Activated CD8-positive, alpha-beta memory T cell treated with anti-CD3 and anti-CD28 coated beads, Interleukin-2, amount 10 ng/mL, durations not matched to agents 7 days and 5 days (primary cell): ENCODE measurements around the gene VEZF1. TPM values are rescaled to one million over a fixed set of nuclear protein-coding genes. Genes with fewer than 3 reads are reported as not detected.
"Not testable (repeated sequence)": the region's sequence is repeated elsewhere in the genome, so short reads cannot be mapped to it uniquely, and the experiment has no call there.

Experiments
- ATAC-seq: fragments of 150-1000 bp; cut with Tn5 transposase; one replicate; pipeline ENCODE4 v1.10.0; 2021; ENCODE audit warnings: moderate library complexity
- CTCF ChIA-PET: fragments of 350-600 bp; sonication (Branson Sonifier 250); formaldehyde crosslinking; loops from one replicate; lab custom pipeline; 2021; ENCODE audit warnings: antibody characterized with exemption; lab: Charles Lee
- DNase-seq: peaks from one replicate; pipeline ENCODE4 v3.0.0-alpha.2; 2020
- H3K27ac Mint-ChIP-seq: one replicate; pipeline ENCODE4 v1.8.0; 2021; ENCODE audit warnings: mild to moderate bottlenecking, mixed read lengths
- H3K27me3 Mint-ChIP-seq: one replicate; pipeline ENCODE4 v1.8.0; 2021; ENCODE audit warnings: mixed read lengths
- H3K36me3 Mint-ChIP-seq: one replicate; pipeline ENCODE4 v1.8.0; 2021; ENCODE audit warnings: mild to moderate bottlenecking, mixed read lengths
- H3K4me1 Mint-ChIP-seq: one replicate; pipeline ENCODE4 v1.8.0; 2021; ENCODE audit warnings: mixed read lengths
- H3K4me3 Mint-ChIP-seq: one replicate; pipeline ENCODE4 v1.8.0; 2021; ENCODE audit warnings: mild to moderate bottlenecking, moderate library complexity, mixed read lengths
- H3K9me3 Mint-ChIP-seq: one replicate; pipeline ENCODE4 v1.8.0; 2022; ENCODE audit warnings: low read depth, mixed read lengths
- total RNA-seq, 2 experiments: library from RNA; stranded (reverse); gene quantifications; one replicate each; pipeline ENCODE4 v1.2.3, GENCODE V29; 2021

VEZF1 gene
- total RNA-seq, 2 experiments from 2014 or later, result 33.2 to 37.6 TPM

DNA sequence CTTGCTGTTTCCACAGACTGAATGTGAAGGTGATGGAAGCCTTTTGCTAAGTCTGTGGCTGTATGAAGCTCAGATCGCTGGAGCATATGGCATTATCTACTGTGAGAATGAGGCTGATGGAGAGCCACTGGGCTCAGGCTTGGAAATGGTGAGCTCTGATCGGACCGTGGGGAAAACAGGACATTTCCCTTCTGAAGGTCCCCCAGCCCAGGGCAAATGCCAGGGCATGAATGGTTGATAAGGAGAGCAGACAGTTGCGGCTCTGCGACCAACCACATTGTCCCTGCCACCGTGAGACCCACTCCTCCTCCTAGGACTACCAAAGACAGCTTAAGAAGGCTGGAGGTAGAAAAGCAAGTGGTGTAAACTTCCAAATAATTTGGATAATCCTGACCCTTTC is 28.1 kb downstream of the VEZF1 start:
- peak; percentile 23 for DNase-seq
- ATAC-seq, result no peak
- Mint-ChIP-seq H3K9me3 (no peaks in the 10 kb centered on the region), H3K4me1 (peaks cover 18% of the 10 kb centered on the region), H3K36me3 (no peaks in the 10 kb centered on the region), H3K27me3 (peaks cover 57% of the 10 kb centered on the region), H3K4me3 (no peak overlapping the region), H3K27ac (no peak overlapping the region)
- CTCF ChIA-PET, result interaction anchor here (1.3 to 2.3 kb wide), 2 partner anchors 16 to 34 kb away, joined by 3 to 5 read pairs; no protein-coding TSS in a partner anchor

DNA sequence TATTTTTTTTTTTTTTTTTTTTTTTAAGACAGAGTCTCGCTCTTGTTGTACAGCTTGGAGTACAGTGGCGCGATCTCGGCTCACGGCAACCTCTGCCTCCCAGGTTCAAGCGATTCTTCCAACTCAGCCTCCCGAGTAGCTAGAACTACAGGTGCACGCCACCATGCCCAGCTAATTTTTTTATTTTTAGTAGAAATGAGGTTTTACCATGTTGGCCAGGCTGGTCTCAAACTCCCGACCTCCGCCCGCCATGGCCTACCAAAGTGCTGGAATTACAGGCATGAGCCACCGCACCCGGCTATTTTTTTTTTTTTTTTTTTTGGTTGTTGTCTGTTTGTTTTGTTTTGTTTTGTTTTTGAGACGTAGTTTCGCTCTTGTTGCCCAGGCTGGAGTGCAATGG is 29.7 kb downstream of the VEZF1 start:
- H3K9me3 Mint-ChIP-seq, H3K27ac Mint-ChIP-seq, ATAC-seq, H3K4me3 Mint-ChIP-seq, DNase-seq, H3K36me3 Mint-ChIP-seq: not testable (repeated sequence)
- Mint-ChIP-seq H3K27me3 (peaks cover 61% of the 10 kb centered on the region), H3K4me1 (peaks cover 21% of the 10 kb centered on the region)
- CTCF ChIA-PET, result interaction anchor here (0.7 kb wide), 1 partner anchor 158 kb away, joined by 3 read pairs; no protein-coding TSS in a partner anchor

DNA sequence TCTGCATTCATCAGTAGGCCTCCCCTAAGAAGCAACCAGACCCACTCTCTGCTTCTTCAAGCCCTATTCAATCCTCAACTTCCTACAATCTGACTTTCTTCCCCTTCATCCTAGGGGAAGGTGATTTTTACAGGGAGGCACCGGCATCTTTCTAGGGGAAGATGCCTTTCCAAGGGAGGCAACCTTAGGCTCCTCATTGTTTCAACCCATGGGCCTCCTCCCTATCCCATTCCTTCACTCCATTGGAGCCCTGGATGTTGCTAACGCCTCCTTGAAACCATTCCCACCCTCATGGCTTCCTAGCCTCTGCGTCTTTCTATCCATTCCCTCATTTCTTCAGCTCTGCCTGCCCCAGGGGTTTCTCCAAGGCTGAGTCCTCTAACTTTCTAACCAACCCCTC is 30.2 kb downstream of the VEZF1 start:
- no peak for DNase-seq
- H3K36me3 Mint-ChIP-seq, result no peaks in the 10 kb centered on the region
- peaks cover 64% of the 10 kb centered on the region for H3K27me3 Mint-ChIP-seq
- no peak for ATAC-seq
- CTCF ChIA-PET, result no interaction called here
- no peak overlapping the region for H3K4me3 Mint-ChIP-seq
- H3K9me3 Mint-ChIP-seq, result no peaks in the 10 kb centered on the region
- H3K4me1 Mint-ChIP-seq, result peaks cover 21% of the 10 kb centered on the region
- no peak overlapping the region for H3K27ac Mint-ChIP-seq

DNA sequence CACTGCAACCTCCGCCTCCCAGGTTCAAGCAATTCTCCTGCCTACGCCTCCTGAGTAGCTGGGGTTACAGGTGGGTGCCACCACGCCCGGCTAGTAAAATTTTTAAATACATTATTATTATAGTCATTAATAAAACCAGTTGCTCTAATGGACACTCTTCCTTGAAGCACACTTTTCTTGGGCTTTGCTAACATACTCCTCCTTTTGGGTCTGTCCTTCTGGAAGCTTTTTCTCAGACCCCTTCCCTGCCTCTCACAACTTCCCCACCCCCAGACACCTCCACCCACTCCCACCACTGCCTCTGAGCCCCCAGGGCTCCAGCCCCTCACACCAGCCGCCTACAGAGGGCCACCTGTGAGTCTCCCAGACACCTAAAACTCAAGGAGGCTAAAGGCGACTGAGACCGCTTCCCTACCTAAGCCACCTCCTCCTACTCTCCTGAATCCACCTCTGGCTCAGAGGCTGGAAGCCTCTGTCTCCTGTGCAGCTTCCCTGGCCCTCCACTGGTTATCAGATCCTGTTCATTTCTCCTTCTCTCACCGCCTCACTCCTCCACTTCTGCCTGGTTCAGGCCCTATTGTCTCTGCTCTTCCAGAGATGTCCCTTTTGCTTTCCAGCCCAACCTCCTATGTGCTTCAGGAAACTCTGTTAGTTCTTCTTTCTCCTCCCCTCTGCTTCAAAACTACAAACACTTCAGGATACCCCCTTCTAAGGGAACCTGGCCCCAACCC is 30.8 kb downstream of the VEZF1 start:
- CTCF ChIA-PET, result interaction anchor here (1.1 to 2.8 kb wide), 3 partner anchors 16 to 64 kb away, joined by 3 to 13 read pairs (median 3); no protein-coding TSS in a partner anchor
- no peak for ATAC-seq
- Mint-ChIP-seq H3K36me3 (no peaks in the 10 kb centered on the region), H3K9me3 (no peaks in the 10 kb centered on the region), H3K4me3 (no peak overlapping the region), H3K27me3 (peaks cover 64% of the 10 kb centered on the region), H3K27ac (no peak overlapping the region), H3K4me1 (peaks cover 25% of the 10 kb centered on the region)
- no peak for DNase-seq

DNA sequence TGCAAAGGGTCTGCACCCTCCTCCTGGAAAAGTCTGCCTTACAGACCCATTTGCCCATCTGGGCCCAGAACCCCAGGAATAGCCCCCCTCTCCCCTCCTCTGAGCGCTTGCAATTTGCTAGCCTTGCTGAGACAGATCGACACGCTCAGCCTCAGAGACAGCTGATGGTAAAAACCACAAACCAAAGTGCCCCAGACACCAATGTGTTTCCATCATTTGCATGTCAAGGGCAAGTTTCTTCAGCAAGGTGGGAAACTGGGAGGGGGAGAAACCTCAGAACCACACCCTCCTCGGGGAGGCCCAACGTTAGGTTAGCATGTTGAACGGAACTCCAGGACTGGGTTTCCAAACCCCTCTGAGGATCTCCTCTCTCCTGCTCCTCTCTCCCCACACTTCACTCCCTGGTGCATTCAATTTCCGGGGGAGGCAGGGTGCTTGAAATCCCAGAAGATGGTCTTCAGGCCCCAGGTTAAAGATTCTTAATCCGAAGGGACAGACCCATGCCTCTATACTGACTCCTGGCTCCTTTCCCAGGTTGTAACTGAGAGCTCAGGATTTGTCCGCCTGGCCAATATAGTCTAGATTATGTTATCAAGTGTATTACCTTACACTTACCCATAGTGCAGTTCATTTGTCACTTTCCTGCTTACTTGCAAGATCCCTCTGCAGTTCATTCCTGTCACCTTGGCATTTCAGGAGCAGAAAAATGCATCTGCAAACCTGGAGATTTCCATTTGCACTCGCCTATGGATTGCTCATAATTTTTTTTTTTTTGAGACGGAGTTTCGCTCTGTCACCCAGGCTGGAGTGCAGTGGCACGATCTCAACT is 31.5 kb downstream of the VEZF1 start:
- ATAC-seq, result peak; percentile 58
- DNase-seq, result peak; percentile 80
- Mint-ChIP-seq H3K9me3 (no peaks in the 10 kb centered on the region), H3K4me3 (peak overlapping the region; percentile 34), H3K36me3 (no peaks in the 10 kb centered on the region), H3K27me3 (peaks cover 63% of the 10 kb centered on the region), H3K4me1 (peaks cover 26% of the 10 kb centered on the region), H3K27ac (no peak overlapping the region)
- CTCF ChIA-PET, result interaction anchor here (0.7 to 2.8 kb wide), 10 partner anchors 9 to 156 kb away, joined by 3 to 13 read pairs (median 3); no protein-coding TSS in a partner anchor

DNA sequence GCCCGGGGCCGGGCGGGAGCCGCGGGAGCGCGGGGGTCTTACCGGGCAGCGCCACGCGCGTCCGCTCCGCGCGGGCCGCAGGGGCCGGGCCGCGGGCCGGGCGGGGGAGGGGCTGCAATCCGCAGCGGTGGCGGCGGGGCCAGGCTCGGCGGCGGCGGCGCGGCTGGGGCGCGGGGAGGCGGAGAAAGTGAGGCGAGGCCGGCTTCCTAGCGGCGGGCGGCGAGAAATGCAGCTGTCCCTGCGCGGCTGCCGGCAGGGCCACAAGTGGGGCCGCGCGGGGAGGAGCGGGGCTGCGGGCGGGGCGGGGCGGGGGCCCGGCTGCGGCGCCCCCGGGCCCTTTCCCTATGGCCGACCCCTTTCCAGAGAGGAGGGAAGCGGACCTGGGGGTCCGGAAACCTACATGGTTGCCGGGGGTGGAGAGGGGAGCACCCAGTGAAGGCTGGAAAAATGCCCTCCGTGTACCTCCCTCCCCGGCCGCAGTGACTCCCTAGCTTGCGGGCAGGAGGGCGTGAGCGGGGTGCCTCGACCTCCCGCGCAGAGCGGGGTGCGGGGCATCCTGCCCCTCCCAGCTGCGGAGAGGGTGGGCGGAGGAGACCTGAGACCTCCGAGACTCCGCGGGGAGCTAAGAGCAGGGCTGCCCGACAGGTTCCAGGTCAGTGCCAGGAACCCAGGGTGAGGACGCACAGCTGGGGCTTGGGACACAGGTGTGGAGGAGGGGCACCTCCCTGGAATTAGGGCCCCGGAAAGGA is 32.7 kb downstream of the VEZF1 start, which contains the start of gene CUEDC1:
Gene CUEDC1 (minus strand): TSS at position 230 of the 749 bp plus-strand sequence. CDS start 69,848 bp downstream, outside the sequence.
- peak within 1 kb of the TSS; percentile 34 for H3K4me3 Mint-ChIP-seq
- peaks cover 58% of the 10 kb centered on the region for H3K27me3 Mint-ChIP-seq
- H3K36me3 Mint-ChIP-seq, result no peaks in the 10 kb centered on the region
- peak; percentile 74 for ATAC-seq
- H3K27ac Mint-ChIP-seq, result no peak within 1 kb of the TSS
- CTCF ChIA-PET, result interaction anchor here (0.7 to 2.8 kb wide), 9 partner anchors 8 to 157 kb away, joined by 3 to 13 read pairs (median 3); no protein-coding TSS in a partner anchor
- H3K4me1 Mint-ChIP-seq, result peaks cover 34% of the 10 kb centered on the region
- no peaks in the 10 kb centered on the region for H3K9me3 Mint-ChIP-seq
- peak; percentile 64 for DNase-seq

DNA sequence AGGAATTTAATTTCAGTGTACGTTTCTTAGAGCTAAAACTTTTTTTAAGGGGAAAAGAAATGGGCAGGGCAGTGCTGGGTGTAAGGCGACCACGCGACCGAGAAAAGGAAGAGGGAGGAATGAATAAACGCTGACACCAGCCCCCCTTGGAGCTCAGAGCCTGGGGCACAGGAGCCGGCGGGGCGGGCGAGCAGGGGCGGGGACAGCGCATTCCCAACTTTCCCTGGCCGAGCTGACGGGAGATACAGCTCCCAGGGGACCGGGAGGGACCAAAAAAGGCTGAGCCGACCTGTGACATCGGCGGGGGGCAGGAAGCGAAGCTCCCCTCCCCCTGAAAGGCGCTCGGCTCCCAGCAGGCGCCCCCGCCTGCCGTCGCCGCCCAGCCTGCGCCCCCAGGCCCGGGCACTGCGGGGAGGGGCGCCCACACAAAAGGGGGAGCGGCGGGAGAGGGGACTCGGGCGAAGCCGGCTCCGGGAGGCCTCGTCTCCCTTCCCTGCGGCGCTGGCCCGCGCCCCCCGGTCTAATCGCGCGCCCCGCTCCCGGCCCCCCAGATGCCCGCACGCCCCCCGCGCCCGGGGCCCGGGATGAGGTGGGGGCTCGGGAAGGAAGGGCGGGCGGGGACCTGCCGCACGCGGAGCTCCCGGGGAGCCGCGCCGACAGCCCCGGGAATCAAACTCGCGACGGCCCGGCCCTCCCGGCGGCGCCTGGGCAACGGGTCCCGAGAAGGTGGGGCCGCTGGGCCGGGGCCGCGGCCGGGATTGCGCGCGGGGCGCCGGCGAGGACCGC is 33.5 kb downstream of the VEZF1 start:
- Mint-ChIP-seq H3K27ac (no peak overlapping the region), H3K4me3 (no peak overlapping the region), H3K27me3 (peaks cover 58% of the 10 kb centered on the region), H3K36me3 (no peaks in the 10 kb centered on the region), H3K9me3 (no peaks in the 10 kb centered on the region), H3K4me1 (peaks cover 40% of the 10 kb centered on the region)
- CTCF ChIA-PET, result interaction anchor here (0.8 to 2.8 kb wide), 4 partner anchors 36 to 97 kb away, joined by 3 to 13 read pairs (median 6); no protein-coding TSS in a partner anchor
- ATAC-seq (no peak), DNase-seq (no peak)

DNA sequence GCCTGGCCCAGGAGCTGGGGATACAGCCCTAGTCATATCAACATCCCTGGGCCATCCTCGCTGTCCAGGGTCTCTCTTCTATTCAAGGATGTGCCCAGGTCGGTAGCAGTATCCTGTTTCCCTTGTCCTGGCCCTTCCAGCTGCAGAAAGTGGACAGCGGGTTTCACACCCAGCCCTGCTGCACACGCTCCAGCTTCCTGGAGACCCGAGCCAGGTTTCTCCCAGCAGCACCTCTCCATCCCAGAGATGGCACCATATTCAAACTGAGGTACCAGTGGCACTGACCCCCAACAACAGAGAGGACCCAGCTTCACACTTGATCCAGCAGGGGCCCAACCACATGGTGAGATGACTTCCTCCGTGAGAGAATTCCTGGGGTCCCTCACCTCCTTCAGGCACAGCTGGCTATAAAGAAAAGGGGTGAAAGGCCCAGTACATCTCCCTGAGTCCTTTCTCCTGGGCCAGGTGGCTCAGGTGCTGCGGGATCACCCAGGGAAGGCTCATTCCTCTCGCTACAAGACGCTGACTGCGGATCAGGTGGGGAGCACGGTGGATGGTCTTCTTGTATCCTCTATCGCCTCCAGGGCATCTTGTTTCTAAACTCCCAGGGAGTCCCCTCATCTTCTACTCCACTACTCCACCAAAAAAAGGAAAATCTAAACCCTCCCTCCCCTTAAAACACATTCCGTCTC is 34.2 kb downstream of the VEZF1 start:
- no peak overlapping the region for H3K27ac Mint-ChIP-seq
- H3K36me3 Mint-ChIP-seq, result no peaks in the 10 kb centered on the region
- CTCF ChIA-PET, result interaction anchor here (0.8 to 2.4 kb wide), 4 partner anchors 10 to 96 kb away, joined by 3 to 7 read pairs (median 6); no protein-coding TSS in a partner anchor
- H3K9me3 Mint-ChIP-seq, result no peaks in the 10 kb centered on the region
- H3K4me3 Mint-ChIP-seq, result no peak overlapping the region
- ATAC-seq (no peak), DNase-seq (no peak)
- H3K27me3 Mint-ChIP-seq, result peaks cover 54% of the 10 kb centered on the region
- H3K4me1 Mint-ChIP-seq, result peaks cover 46% of the 10 kb centered on the region

DNA sequence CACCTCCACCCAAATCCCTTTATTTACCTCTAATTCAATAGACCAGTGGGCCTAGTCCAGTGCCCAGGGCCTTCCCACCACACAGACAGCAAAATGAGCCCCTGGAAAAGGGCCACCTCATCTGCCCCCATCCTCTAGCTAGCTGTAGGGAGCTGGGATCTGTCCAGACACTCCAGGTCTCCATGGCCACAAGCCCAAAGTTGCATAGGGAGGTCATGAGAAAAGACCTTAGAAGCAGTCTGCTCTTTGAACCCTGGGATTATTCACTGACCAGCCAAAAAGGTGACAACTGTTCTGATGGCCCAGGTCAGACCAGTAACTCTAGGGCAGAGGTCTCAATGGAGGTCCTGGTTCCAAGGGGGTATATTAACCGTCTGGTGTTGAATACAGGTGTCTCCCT is 34.8 kb downstream of the VEZF1 start:
- H3K9me3 Mint-ChIP-seq, result no peaks in the 10 kb centered on the region
- H3K27ac Mint-ChIP-seq, result no peak overlapping the region
- H3K27me3 Mint-ChIP-seq, result peaks cover 58% of the 10 kb centered on the region
- DNase-seq (no peak), ATAC-seq (no peak)
- CTCF ChIA-PET, result interaction anchor here (1.9 to 2.4 kb wide), 2 partner anchors 10 to 61 kb away, joined by 5 to 7 read pairs; no protein-coding TSS in a partner anchor
- H3K4me1 Mint-ChIP-seq, result peaks cover 52% of the 10 kb centered on the region
- H3K36me3 Mint-ChIP-seq, result no peaks in the 10 kb centered on the region
- H3K4me3 Mint-ChIP-seq, result no peak overlapping the region

DNA sequence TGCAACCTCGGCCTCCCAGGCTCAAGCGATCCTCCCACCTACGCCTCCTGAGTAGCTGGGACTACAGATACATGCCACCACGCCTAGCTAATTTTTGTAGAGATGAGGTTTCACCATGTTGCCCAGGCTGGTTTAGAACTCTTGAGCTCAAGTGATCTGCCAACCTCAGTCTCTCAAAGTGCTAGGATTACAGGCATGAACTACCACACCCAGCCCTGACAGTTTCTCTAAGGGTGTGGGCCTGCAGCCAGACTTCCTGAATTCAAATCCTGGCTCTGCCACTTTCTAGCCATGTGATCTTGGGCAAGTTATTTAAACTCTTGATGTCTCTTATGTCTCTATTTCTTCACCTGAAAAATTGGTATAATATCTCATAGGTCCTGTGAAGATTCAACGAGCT is 38.4 kb downstream of the VEZF1 start:
- Mint-ChIP-seq H3K27me3 (peaks cover 60% of the 10 kb centered on the region), H3K27ac (no peak overlapping the region), H3K4me1 (peaks cover 48% of the 10 kb centered on the region), H3K9me3 (no peaks in the 10 kb centered on the region), H3K4me3 (no peak overlapping the region), H3K36me3 (no peaks in the 10 kb centered on the region)
- no peak for ATAC-seq
- no peak for DNase-seq
- CTCF ChIA-PET, result interaction anchor here (1.0 to 1.2 kb wide), 2 partner anchors 50 to 230 kb away, joined by 3 read pairs; no protein-coding TSS in a partner anchor

DNA sequence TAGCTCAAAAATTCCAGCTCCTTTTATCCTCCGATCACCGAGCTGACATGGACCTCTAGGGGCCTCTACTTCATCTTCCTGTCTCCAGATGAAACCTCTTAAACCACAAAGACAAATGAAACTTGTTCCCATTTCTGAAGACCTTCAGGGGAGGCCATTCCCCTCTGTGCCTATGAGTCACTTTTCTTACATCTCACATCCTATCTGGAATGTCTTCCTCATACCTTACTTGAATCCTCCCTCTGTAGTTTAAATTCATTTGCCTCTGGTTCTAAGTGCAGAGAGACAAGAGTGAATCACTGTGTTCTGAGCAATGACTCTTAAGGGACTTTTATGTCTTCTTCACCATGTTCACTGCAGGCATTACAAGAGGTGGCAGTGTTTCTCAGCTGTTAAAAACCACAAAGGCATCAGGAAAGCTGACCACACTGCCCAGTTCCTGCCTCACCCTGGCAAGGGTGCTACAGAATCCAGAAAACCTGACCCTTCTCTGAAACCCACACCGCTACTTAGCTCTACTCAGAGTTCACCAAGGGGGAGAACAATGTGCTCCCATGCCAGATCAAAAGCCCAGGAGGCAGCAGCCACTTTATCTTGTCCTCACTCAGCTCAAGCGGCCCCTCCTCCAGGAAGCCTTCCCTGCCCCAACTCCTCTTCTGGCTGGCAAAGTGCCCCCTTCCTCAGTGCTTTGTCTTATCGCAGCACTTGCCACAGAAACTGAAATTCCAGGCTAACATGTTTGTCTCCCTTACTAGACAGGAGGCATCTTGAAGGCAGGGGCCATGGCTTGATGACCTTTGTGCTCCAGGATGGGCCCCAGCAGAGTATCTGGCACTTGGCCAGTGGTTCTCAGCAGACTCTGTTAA is 39.3 kb downstream of the VEZF1 start:
- peaks cover 58% of the 10 kb centered on the region for H3K27me3 Mint-ChIP-seq
- ATAC-seq (no peak), DNase-seq (no peak)
- H3K9me3 Mint-ChIP-seq, result no peaks in the 10 kb centered on the region
- H3K4me3 Mint-ChIP-seq, result no peak overlapping the region
- peaks cover 45% of the 10 kb centered on the region for H3K4me1 Mint-ChIP-seq
- CTCF ChIA-PET, result interaction anchor here (0.5 to 2.5 kb wide), 6 partner anchors 7 to 357 kb away, joined by 3 to 11 read pairs (median 4); partner anchors contain the start of gene CUEDC1
- H3K27ac Mint-ChIP-seq, result peak overlapping the region; percentile 13
- no peaks in the 10 kb centered on the region for H3K36me3 Mint-ChIP-seq
